H1 (cell line): ENCODE data around the gene STBD1. TPM values are rescaled to one million over a fixed set of nuclear protein-coding genes. Genes with fewer than 3 reads are reported as not detected.

Experiments used
- CTCF ChIA-PET: fragments of 300-600 bp; sonication (Branson Sonifier 250); formaldehyde crosslinking; loops from one replicate; lab custom pipeline; 2021; ENCODE audit not compliant: partially characterized antibody; lab: Charles Lee
- POLR2A ChIA-PET: fragments of 300-600 bp; sonication (Branson Sonifier 250); formaldehyde crosslinking; loops from one replicate; lab custom pipeline; 2021; ENCODE audit warnings: inconsistent platforms; ENCODE audit not compliant: partially characterized antibody; lab: Charles Lee
- DNase-seq, 2 experiments: peaks; one replicate each; pipeline versions ENCODE4 v3.0.0 to v3.0.0-alpha.2; 2010 to 2022; ENCODE audit warnings: low spot score in 2 of 2, low read depth in 1 of 2, mixed read lengths in 1 of 2
- FAIRE-seq: peaks from 2 replicates; lab custom pipeline; 2011; peaks lifted over from hg19 to GRCh38; lab: Jason Lieb, UNC
- H2AFZ ChIP-seq: 2 replicates; pipeline ENCODE4 v1.8.1; 2012; ENCODE audit warnings: low read length, inconsistent platforms
- H2AK5ac ChIP-seq: 2 replicates; pipeline ENCODE4 v1.6.1; 2013; ENCODE audit warnings: low read depth, low read length
- H2BK120ac ChIP-seq: replicated peaks from 2 replicates; pipeline ENCODE3; 2013; ENCODE audit warnings: low read depth, low read length, inconsistent platforms
- H2BK12ac ChIP-seq: 2 replicates; pipeline ENCODE4 v1.6.1; 2013; ENCODE audit warnings: low read depth, low read length
- H2BK15ac ChIP-seq: 2 replicates; pipeline ENCODE4 v1.6.1; 2013; ENCODE audit warnings: low read length
- H2BK20ac ChIP-seq: 2 replicates; pipeline ENCODE4 v1.6.1; 2013; ENCODE audit warnings: low read length
- H2BK5ac ChIP-seq: 2 replicates; pipeline ENCODE4 v1.6.1; 2013; ENCODE audit warnings: low read depth, low read length
- H3K14ac ChIP-seq: 2 replicates; pipeline ENCODE4 v1.6.1; 2013; ENCODE audit warnings: inconsistent platforms; ENCODE audit not compliant: insufficient read length
- H3K18ac ChIP-seq: 2 replicates; pipeline ENCODE4 v1.6.1; 2013; ENCODE audit warnings: low read length; ENCODE audit errors: extremely low read depth
- H3K23ac ChIP-seq: 2 replicates; pipeline ENCODE4 v1.6.1; 2013; ENCODE audit warnings: inconsistent platforms; ENCODE audit not compliant: insufficient read length
- H3K23me2 ChIP-seq: 2 replicates; pipeline ENCODE4 v1.6.1; 2013; ENCODE audit warnings: low read depth, low read length
- H3K27ac ChIP-seq: 2 replicates; pipeline ENCODE4 v1.6.1; 2011; ENCODE audit warnings: low read depth, low read length, inconsistent platforms
- H3K27me3 ChIP-seq, 4 experiments: replicated peaks in 1 of 4; 1 replicate in 1 of 4; 2 replicates in 3 of 4; pipeline versions ENCODE4 v1.6.1 to v1.8.1; 2011 to 2013; ENCODE audit warnings: low read length in 3 of 4, mild to moderate bottlenecking in 3 of 4, inconsistent platforms in 2 of 4, mixed read lengths in 2 of 4, moderate library complexity in 1 of 4; ENCODE audit not compliant: control insufficient read depth in 3 of 4, insufficient read depth in 3 of 4; ENCODE audit errors: extremely low read depth in 1 of 4
- H3K36me3 ChIP-seq, 4 experiments: 2 replicates each; pipeline versions ENCODE4 v1.6.1 to v1.8.1; 2011 to 2013; ENCODE audit warnings: mild to moderate bottlenecking in 4 of 4, low read length in 3 of 4, moderate library complexity in 2 of 4, control low read depth in 1 of 4, inconsistent platforms in 1 of 4; ENCODE audit not compliant: insufficient read depth in 4 of 4, control insufficient read depth in 2 of 4
- H3K4ac ChIP-seq: replicated peaks from 2 replicates; pipeline ENCODE3; 2013; ENCODE audit warnings: low read length, low read depth, mixed read lengths, inconsistent platforms; ENCODE audit not compliant: insufficient read length
- H3K4me1 ChIP-seq, 4 experiments: replicated peaks in 1 of 4; 1 replicate in 1 of 4; 2 replicates in 3 of 4; pipeline versions ENCODE4 v1.6.1 to v1.8.1; 2011 to 2013; ENCODE audit warnings: low read length in 3 of 4, inconsistent platforms in 2 of 4, mixed read lengths in 1 of 4; ENCODE audit not compliant: insufficient read depth in 4 of 4, control insufficient read depth in 3 of 4
- H3K4me2 ChIP-seq, 2 experiments: 2 replicates each; pipeline versions ENCODE4 v1.6.1 to v1.8.1; 2011 to 2013; ENCODE audit warnings: low read depth in 2 of 2, low read length in 2 of 2, control low read depth in 1 of 2, inconsistent platforms in 1 of 2, mild to moderate bottlenecking in 1 of 2; ENCODE audit not compliant: insufficient read depth in 1 of 2
- H3K4me3 ChIP-seq, 4 experiments: fragments of 200-600, 300-600 bp in 1 of 4; sonication (generic), shearing (Covaris generic), sonication (Bioruptor Twin) in 1 of 4; 2 replicates each; pipeline versions ENCODE4 v1.5.1 to v1.8.1; 2011 to 2016; ENCODE audit warnings: low read length in 4 of 4, low read depth in 3 of 4, control low read depth in 2 of 4, inconsistent platforms in 2 of 4, mild to moderate bottlenecking in 2 of 4, mixed read lengths in 1 of 4, moderate library complexity in 1 of 4; ENCODE audit not compliant: insufficient read depth in 2 of 4; ENCODE audit errors: extremely low read depth in 1 of 4
- H3K56ac ChIP-seq: replicated peaks from 2 replicates; pipeline ENCODE3; 2013; ENCODE audit warnings: low read depth, mild to moderate bottlenecking, mixed read lengths, low read length, inconsistent platforms; ENCODE audit not compliant: insufficient read length
- H3K79me1 ChIP-seq: 2 replicates; pipeline ENCODE4 v1.6.1; 2013; ENCODE audit warnings: low read depth, low read length, control low read depth
- H3K79me2 ChIP-seq, 2 experiments: 2 replicates each; pipeline versions ENCODE4 v1.6.1 to v1.8.1; 2012 to 2013; ENCODE audit warnings: low read length in 2 of 2, mild to moderate bottlenecking in 2 of 2, inconsistent platforms in 1 of 2; ENCODE audit not compliant: insufficient read depth in 2 of 2, control insufficient read depth in 1 of 2
- H3K9ac ChIP-seq, 4 experiments: replicated peaks in 1 of 4; 1 replicate in 1 of 4; 2 replicates in 3 of 4; pipeline versions ENCODE4 v1.6.1 to v1.8.1; 2011 to 2013; ENCODE audit warnings: low read depth in 3 of 4, low read length in 3 of 4, control low read depth in 2 of 4, mild to moderate bottlenecking in 2 of 4, moderate library complexity in 2 of 4, inconsistent platforms in 1 of 4; ENCODE audit errors: extremely low read depth in 1 of 4
- H3K9me3 ChIP-seq, 2 experiments: 2 replicates each; pipeline versions ENCODE4 v1.6.1 to v1.8.1; 2012 to 2013; ENCODE audit warnings: mild to moderate bottlenecking in 2 of 2, moderate library complexity in 2 of 2, control low read depth in 1 of 2, inconsistent platforms in 1 of 2, low read depth in 1 of 2, low read length in 1 of 2, mixed read lengths in 1 of 2; ENCODE audit not compliant: insufficient read depth in 2 of 2
- H4K20me1 ChIP-seq, 2 experiments: replicated peaks in 1 of 2; 2 replicates each; pipeline versions ENCODE3 to v1.8.1; 2011 to 2013; ENCODE audit warnings: inconsistent platforms in 2 of 2, low read length in 2 of 2, mild to moderate bottlenecking in 1 of 2; ENCODE audit not compliant: insufficient read depth in 2 of 2, control insufficient read depth in 1 of 2
- H4K5ac ChIP-seq: 2 replicates; pipeline ENCODE4 v1.6.1; 2013; ENCODE audit warnings: low read length, low read depth, mixed read lengths, inconsistent platforms; ENCODE audit not compliant: insufficient read length
- H4K8ac ChIP-seq: 2 replicates; pipeline ENCODE4 v1.8.0; 2013; ENCODE audit warnings: mild to moderate bottlenecking, moderate library complexity, low read length, inconsistent platforms; ENCODE audit not compliant: insufficient read depth; ENCODE audit errors: extremely low read depth
- H4K91ac ChIP-seq: replicated peaks from 2 replicates; pipeline ENCODE3; 2013; ENCODE audit warnings: low read length, mixed read lengths, inconsistent platforms; ENCODE audit not compliant: insufficient read length
- EZH2 ChIP-seq: fragments of 200-600 bp; sonication (generic); IDR thresholded peaks from 2 replicates; pipeline ENCODE4 v1.7.1; 2012; ENCODE audit warnings: low read depth, mild to moderate bottlenecking, moderate library complexity, low read length, inconsistent platforms; ENCODE audit not compliant: severe bottlenecking
- TAF7 ChIP-seq: optimal IDR thresholded peaks from 2 replicates; pipeline ENCODE3; 2011; ENCODE audit warnings: low read depth, mild to moderate bottlenecking, inconsistent platforms, low read length, moderate library complexity, borderline replicate concordance
- YY1 ChIP-seq: IDR thresholded peaks from 2 replicates; pipeline ENCODE4 v1.6.1; 2011; ENCODE audit warnings: low read depth, mild to moderate bottlenecking, low read length
- WGBS, 2 experiments: shearing (Covaris generic) in 1 of 2; methylation state at CpG; one replicate each; pipeline versions ENCODE4 v1.1.6 to v1.1.7; 2013 to 2015; ENCODE audit warnings: low lambda C conversion rate in 2 of 2, mixed read lengths in 2 of 2, inconsistent platforms in 1 of 2, low coverage in 1 of 2, missing lambda C conversion rate in 1 of 2; ENCODE audit not compliant: insufficient replicate concordance in 2 of 2, insufficient coverage in 1 of 2, insufficient read length in 1 of 2; ENCODE audit errors: extremely low coverage in 1 of 2, missing lambda C conversion rate in 1 of 2; 5-methylcytosine and 5-hydroxymethylcytosine counted together
- long read RNA-seq, 2 experiments: library from RNA in 1 of 2; library from capped mRNA in 1 of 2; stranded (forward); transcript quantifications; one replicate each; pipeline ENCODE4 v2.0.0, GENCODE V29; 2021; ENCODE audit warnings: inconsistent platforms in 1 of 2
- polyA minus RNA-seq, 3 experiments: library from RNA; depleted of rRNA, polyadenylated mRNA; stranded (reverse); fragments of >200 nt; gene quantifications; 1 replicate in 2 of 3; 2 replicates in 1 of 3; pipeline ENCODE4 v1.2.3, GENCODE V29; 2011
- polyA plus RNA-seq, 7 experiments: library from polyadenylated mRNA; depleted of rRNA in 3 of 7; stranded (reverse) in 5 of 7; unstranded in 2 of 7; fragments of >200 nt in 5 of 7; fragments of 200-250 nt in 2 of 7; gene quantifications; 1 replicate in 5 of 7; 2 replicates in 1 of 7; 4 replicates in 1 of 7; pipeline versions ENCODE4 v1.2.1 to v1.2.3, GENCODE V29; 2011 to 2013; ENCODE audit warnings: missing spikeins in 2 of 7, mixed read lengths in 2 of 7
- total RNA-seq: library from RNA; stranded (reverse); fragmentation: NEBNext Ultra II Directional; extraction: Animal tissue kit (Norgen Biotek cat#: 25700); gene quantifications from 2 replicates; pipeline ENCODE4 v1.2.1, GENCODE V29; 2021
- TF ChIP-seq, protein P1 (sequence below): IDR thresholded peaks from 2 replicates; pipeline ENCODE4 v1.6.1; 2012; ENCODE audit warnings: inconsistent platforms
- TF ChIP-seq, protein P2 (sequence below): IDR thresholded peaks from 2 replicates; pipeline ENCODE4 v1.6.1; 2011; ENCODE audit warnings: low read length, improper control_type of control experiment

STBD1 gene
- 1.4 and 1.7 TPM in 2 replicates for total RNA-seq
- polyA plus RNA-seq (2011; rRNA removed): 0.45 and 0.47 TPM in 2 replicates
- 0.80 TPM for polyA plus RNA-seq (2011; cell fraction: cytosol; rRNA removed)
- polyA plus RNA-seq (2011; cell fraction: nucleus; rRNA removed): 0.46 TPM
- polyA plus RNA-seq (2012, experiment 1 of 2): 1.6 to 2.6 TPM (median 2.3 TPM) in 4 replicates
- polyA plus RNA-seq (2012, experiment 2 of 2): 0.85 TPM
- polyA plus RNA-seq (2013, experiment 1 of 2): 1.6 TPM
- polyA plus RNA-seq (2013, experiment 2 of 2): 2.4 TPM
- polyA minus RNA-seq (2011; rRNA and poly(A)+ RNA removed): 0.88 and 1.5 TPM in 2 replicates
- 1.0 TPM for polyA minus RNA-seq (2011; cell fraction: cytosol; rRNA and poly(A)+ RNA removed)
- polyA minus RNA-seq (2011; cell fraction: nucleus; rRNA and poly(A)+ RNA removed): 0.70 TPM
- long read RNA-seq, experiment 1, partial matches to known transcripts: 0 of 9 reads
- long read RNA-seq, experiment 1, other reads (novel, unspliced or antisense): 7 of 9 reads
- long read RNA-seq, experiment 2, partial matches to known transcripts: 0 of 3 reads
- long read RNA-seq, experiment 2, other reads (novel, unspliced or antisense): 0 of 3 reads

DNA sequence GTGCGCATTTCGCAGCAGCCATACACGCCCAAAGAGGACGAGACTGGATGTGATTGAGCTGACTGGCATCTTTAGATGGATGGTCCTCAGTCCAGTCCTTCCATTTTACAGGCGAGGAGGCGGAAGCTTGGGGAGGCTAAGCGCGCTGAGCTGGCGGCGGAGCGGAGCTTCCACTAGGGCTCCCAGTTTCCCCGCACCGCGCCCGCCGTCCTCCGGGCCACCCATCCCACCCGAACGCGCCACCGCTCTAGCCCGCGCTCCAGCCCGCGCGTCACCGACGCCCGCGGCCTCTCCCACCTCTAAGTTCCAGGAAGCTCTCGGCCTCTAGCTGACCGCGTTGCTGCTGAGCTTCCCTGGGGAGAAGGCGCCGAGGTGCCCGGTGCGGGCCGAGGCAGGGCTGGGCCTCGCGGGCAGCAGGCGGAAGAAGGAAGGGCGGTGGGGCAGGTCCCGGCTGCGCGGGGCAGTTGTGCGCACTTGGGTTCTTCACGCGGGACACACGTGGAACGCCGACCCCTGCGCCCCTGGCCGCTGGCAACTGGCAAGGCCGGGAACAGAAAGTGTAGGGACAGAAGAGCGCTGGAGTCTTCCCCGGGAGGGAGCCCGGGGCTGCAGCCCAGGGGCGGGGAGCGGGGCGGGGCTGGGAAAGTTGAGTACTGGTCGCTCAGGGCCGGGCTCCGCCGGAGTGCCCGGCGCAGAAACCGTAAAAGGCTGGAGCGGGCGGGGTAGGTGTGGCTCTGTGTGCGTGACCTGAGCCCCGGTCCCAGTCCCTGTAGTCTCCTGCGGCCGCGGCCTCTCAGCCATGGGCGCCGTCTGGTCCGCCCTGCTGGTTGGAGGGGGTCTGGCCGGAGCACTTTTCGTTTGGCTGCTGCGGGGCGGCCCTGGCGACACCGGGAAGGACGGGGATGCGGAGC, at the start of gene STBD1:
Gene STBD1, plus strand, starts transcription at position 763 of the 911 bp plus-strand sequence. Its CDS starts 37 bp downstream, at position 800.
- H4K20me1 ChIP-seq: peaks cover 0 to 1% of the 10 kb centered on the region in 2 experiments
- peak; percentile 19; the same call in 1 of the 2 replicates for TF ChIP-seq YY1
- peak; percentile 12 for TF ChIP-seq TAF7
- peak; percentile 55 for TF ChIP-seq EZH2
- TF ChIP-seq, protein P1, sequence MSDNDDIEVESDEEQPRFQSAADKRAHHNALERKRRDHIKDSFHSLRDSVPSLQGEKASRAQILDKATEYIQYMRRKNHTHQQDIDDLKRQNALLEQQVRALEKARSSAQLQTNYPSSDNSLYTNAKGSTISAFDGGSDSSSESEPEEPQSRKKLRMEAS: peak; percentile 57
- TF ChIP-seq, protein P2, sequence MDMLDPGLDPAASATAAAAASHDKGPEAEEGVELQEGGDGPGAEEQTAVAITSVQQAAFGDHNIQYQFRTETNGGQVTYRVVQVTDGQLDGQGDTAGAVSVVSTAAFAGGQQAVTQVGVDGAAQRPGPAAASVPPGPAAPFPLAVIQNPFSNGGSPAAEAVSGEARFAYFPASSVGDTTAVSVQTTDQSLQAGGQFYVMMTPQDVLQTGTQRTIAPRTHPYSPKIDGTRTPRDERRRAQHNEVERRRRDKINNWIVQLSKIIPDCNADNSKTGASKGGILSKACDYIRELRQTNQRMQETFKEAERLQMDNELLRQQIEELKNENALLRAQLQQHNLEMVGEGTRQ: no peak

More for the DNA sequence above, at the start of gene STBD1:
- FAIRE-seq: no peak
- Histone ChIP-seq H3K4me2 (peak within 1 kb of the TSS; percentile 74 to 84), H3K27ac (no peak within 1 kb of the TSS), H2AK5ac (no peak within 1 kb of the TSS; the same call in 1 of the 2 replicates), H2BK15ac (peak within 1 kb of the TSS; percentile 73; the same call in 1 of the 2 replicates), H3K23ac (no peak within 1 kb of the TSS), H2BK5ac (peak within 1 kb of the TSS; percentile 47; the same call in 1 of the 2 replicates), H3K9ac (peak within 1 kb of the TSS in 2 of 4 experiments; percentile 52 to 58; a peak in 5 of 7 replicates), H3K36me3 (peaks cover 0 to 4% (median 0%) of the 10 kb centered on the region in 4 experiments; a peak in 2 of 8 replicates), H4K5ac (peak within 1 kb of the TSS; percentile 20), H3K27me3 (peaks cover 2 to 17% (median 11%) of the 10 kb centered on the region in 4 experiments), H2AFZ (peak within 1 kb of the TSS; percentile 93), H3K79me2 (no peaks in the 10 kb centered on the region), H3K4me1 (no peaks in the 10 kb centered on the region; a peak in 1 of 7 replicates), H3K56ac (peak within 1 kb of the TSS; percentile 37), H2BK20ac (no peak within 1 kb of the TSS), H3K9me3 (no peaks in the 10 kb centered on the region), H3K23me2 (peaks cover 8% of the 10 kb centered on the region; the same call in 1 of the 2 replicates), H3K4ac (peak within 1 kb of the TSS; percentile 62), H4K91ac (no peak within 1 kb of the TSS), H3K14ac (no peak within 1 kb of the TSS), H3K79me1 (no peaks in the 10 kb centered on the region), H4K8ac (peak within 1 kb of the TSS; percentile 92), H2BK12ac (no peak within 1 kb of the TSS), H3K4me3 (peak within 1 kb of the TSS; percentile 60 to 81 (median 72)), H2BK120ac (no peak within 1 kb of the TSS), H3K18ac (peak within 1 kb of the TSS; percentile 86)
- peak; percentile 47 to 90 for DNase-seq
- 6% methylated on average over 46 of the region's 85 CpGs; no CpG with 5 or more reads in 1 of the 2 experiments for WGBS, 2 experiments
- CTCF ChIA-PET: interaction anchor here (0.6 to 4.4 kb wide), 26 partner anchors 8 to 653 kb away, joined by 3 to 35 read pairs (median 4); no protein-coding TSS in a partner anchor
- POLR2A ChIA-PET: interaction anchor here (0.6 to 2.1 kb wide), 11 partner anchors 9 to 193 kb away, joined by 3 to 6 read pairs (median 3); no protein-coding TSS in a partner anchor
